ENCODE measurements around the gene RTL1.

Gene RTL1

DNA sequence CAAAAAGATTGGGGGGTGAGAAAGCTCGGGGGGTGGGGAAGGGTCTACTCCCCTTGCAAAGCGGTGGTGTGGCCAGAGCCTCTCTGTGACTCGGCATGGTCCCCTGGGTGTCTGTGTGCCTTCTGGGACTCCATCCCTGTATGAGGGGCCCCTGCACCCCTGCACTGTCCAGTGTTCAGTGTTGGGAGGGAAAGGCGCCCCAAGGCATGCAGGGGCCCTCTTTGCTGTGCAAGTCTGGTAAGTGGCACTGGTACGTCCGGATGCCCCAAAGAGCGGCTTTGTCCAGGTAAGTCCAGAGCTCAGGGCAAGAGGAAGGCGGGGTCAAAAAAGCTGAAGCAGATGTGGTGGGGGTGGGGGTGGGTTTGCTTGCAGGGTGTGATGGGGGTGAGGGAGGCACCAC lies 23.7 kb downstream of the RTL1 start:
- Histone ChIP-seq H3K27ac (no peak overlapping the region), H3K4me1 (no peaks in the 10 kb centered on the region), H3K27me3 (peaks cover 0 to 21% of the 10 kb centered on the region in 2 donors), H3K9me3 (peaks cover 0 to 4% (median 4%) of the 10 kb centered on the region in 3 donors), H3K36me3 (no peaks in the 10 kb centered on the region), H3K4me3 (no peak overlapping the region)
- intact Hi-C loops (cut with DNase I; ENCODE audit: low total_unique reads), result no loop called here
- DNase-seq, result no peak
- TF ChIP-seq, protein P1, sequence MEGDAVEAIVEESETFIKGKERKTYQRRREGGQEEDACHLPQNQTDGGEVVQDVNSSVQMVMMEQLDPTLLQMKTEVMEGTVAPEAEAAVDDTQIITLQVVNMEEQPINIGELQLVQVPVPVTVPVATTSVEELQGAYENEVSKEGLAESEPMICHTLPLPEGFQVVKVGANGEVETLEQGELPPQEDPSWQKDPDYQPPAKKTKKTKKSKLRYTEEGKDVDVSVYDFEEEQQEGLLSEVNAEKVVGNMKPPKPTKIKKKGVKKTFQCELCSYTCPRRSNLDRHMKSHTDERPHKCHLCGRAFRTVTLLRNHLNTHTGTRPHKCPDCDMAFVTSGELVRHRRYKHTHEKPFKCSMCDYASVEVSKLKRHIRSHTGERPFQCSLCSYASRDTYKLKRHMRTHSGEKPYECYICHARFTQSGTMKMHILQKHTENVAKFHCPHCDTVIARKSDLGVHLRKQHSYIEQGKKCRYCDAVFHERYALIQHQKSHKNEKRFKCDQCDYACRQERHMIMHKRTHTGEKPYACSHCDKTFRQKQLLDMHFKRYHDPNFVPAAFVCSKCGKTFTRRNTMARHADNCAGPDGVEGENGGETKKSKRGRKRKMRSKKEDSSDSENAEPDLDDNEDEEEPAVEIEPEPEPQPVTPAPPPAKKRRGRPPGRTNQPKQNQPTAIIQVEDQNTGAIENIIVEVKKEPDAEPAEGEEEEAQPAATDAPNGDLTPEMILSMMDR (IDR thresholded peaks at IDR 0.05), result no peak

DNA sequence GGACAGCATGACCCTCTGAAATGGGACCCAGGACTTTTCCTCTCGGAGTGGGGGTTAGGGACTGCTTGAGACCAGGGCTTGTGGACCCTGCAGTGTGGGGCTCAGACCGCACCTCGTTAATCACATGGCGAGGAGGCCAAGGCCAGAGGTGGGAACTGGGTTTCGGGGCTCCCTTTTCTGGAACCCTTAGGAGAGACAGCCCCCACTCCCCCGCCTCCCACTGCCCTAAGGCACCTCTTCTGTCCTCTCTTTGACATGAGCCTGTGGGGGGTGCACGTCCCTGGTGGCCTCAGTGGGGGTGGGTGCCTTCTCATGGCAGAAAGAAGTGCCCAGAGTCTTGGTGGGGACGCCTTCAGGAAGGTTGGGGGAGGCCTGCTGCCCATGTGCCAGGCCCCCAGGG lies 24.3 kb downstream of the RTL1 start:
- no peak overlapping the region for H3K27ac ChIP-seq
- H3K27me3 ChIP-seq, result peaks cover 0 to 23% of the 10 kb centered on the region in 2 donors

DNA sequence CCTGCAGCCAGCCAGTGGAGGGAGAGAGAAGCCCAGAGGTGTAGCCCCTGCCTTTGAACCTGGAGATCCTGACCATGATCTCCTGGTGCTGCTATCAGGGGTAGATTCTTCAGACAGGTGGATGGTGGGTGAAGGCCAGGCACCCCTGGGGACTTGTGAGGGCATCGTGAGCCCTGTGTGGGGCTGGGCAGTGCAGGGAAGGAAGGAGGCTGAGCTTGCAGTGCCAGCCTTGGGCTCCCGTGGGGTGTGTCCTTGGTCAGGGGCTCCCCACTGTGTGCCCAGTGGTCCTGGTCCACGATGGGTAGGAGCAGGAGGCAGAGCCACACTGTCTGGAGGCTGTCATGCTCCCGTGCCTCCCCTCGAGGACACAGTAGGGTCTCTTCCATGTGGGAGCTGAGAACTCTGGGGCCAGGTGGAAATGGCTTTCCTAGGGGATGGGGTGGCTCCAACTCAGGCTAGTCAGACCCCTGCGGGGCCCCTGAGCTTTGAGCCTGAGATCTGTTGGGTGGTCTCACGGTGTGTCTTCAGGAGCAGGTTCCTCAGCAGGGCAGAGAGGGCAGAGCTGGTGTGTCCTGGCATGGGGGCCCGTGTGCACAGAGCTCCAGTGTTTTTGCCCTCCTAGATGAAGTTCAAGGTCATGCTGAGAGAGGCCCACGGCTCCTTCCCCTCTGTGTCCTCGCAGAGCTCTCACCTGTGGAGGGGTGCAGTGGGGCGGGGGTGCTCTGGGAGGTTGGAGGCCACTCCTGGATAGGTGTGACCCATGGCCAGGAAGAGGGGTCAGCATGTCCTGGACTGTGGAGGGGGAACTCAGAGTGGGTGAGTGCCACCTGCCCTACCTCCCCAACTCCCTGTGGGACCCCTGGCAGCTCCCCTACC lies 25.0 kb downstream of the RTL1 start:
- Histone ChIP-seq H3K27ac (no peak overlapping the region), H3K27me3 (peaks cover 0 to 23% of the 10 kb centered on the region in 2 donors), H3K4me3 (no peak overlapping the region), H3K4me1 (no peaks in the 10 kb centered on the region), H3K36me3 (no peaks in the 10 kb centered on the region), H3K9me3 (peaks cover 0 to 4% (median 4%) of the 10 kb centered on the region in 3 donors)
- TF ChIP-seq, protein P1 (IDR thresholded peaks at IDR 0.05), result no peak
- intact Hi-C loops (cut with DNase I; ENCODE audit: low total_unique reads), result no loop called here
- no peak for DNase-seq

More for the DNA sequence above, 24.3 kb downstream of the RTL1 start:
- intact Hi-C loops (cut with DNase I; ENCODE audit: low total_unique reads), result no loop called here
- Histone ChIP-seq H3K4me3 (no peak overlapping the region), H3K36me3 (no peaks in the 10 kb centered on the region), H3K9me3 (peaks cover 0 to 4% (median 4%) of the 10 kb centered on the region in 3 donors), H3K4me1 (no peaks in the 10 kb centered on the region)
- TF ChIP-seq, protein P1 (IDR thresholded peaks at IDR 0.05), result no peak
- no peak for DNase-seq

DNA sequence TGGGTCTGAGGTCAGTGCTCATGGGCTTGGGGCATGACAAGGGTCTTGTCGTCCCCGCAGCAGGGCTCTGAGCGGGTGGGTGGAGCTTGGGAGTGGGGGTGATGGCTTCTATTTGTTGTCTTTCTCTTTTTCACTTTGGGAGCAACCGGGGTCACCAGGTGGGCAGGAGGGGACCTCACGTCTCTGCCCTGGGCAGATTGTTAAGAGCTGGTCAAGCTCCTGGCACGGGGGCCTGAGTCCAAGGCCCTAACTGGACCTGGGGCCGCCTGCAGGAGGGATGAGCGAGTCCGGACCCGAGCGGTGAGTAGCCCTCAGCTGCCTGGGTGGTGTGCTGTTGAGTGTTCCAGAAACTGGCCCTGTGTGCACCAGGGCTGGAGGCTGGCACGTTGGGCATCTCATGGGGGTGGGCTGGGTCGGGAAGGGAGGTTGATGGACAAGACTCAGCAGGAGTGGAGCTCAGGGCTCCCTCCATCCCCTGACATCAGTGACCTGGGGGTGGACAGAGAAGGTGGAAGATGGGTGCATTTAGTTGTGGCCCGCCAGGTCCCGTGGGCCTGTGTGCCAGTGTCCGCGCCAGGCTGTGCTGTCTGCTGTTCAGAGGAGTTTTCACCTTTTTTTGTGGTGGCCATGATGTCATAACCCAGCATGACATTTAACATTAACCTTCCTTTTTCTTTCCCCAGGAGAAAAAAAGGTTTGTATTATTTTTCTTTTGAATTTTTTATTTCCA lies 27.5 kb downstream of the RTL1 start:
- intact Hi-C loops (cut with DNase I; ENCODE audit: low total_unique reads), result no loop called here
- H3K27me3 ChIP-seq, result peaks cover 0 to 23% of the 10 kb centered on the region in 2 donors
- TF ChIP-seq, protein P1 (IDR thresholded peaks at IDR 0.05), result no peak
- no peak overlapping the region for H3K4me3 ChIP-seq
- H3K27ac ChIP-seq, result no peak overlapping the region
- H3K4me1 ChIP-seq, result no peaks in the 10 kb centered on the region
- H3K36me3 ChIP-seq, result no peaks in the 10 kb centered on the region
- peaks cover 0 to 2% (median 0%) of the 10 kb centered on the region in 3 donors for H3K9me3 ChIP-seq
- DNase-seq, result no peak

DNA sequence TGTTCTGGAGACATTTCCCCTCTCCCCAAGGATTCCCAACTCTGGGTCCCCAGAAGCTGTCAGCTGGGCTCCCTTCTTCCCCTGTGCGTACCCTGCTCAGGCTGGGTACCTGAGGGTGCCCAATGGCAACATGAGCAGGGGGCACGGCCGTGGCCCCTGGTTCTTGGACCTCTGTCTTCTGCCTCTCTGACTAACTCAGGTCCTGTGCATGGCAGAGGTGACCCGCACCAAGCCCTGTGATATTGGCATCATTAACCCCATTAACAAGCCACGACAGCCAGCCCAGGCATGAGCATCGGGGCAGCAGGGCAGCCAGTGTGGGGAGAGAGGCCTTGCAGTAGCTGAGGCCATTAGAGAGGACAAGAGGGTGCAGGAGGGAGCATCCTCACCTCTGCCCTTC lies 28.4 kb downstream of the RTL1 start:
- H3K27me3 ChIP-seq, result peaks cover 0 to 23% of the 10 kb centered on the region in 2 donors
- no peaks in the 10 kb centered on the region for H3K36me3 ChIP-seq
- no peaks in the 10 kb centered on the region for H3K9me3 ChIP-seq
- no peak overlapping the region for H3K27ac ChIP-seq
- TF ChIP-seq, protein P1 (IDR thresholded peaks at IDR 0.05), result no peak
- intact Hi-C loops (cut with DNase I; ENCODE audit: low total_unique reads), result no loop called here
- no peaks in the 10 kb centered on the region for H3K4me1 ChIP-seq
- no peak overlapping the region for H3K4me3 ChIP-seq
- peak in 1 of 2 donors; percentile 40 for DNase-seq
